ENCODE measurements around the gene TMEM187. TPM values are rescaled to one million over a fixed set of nuclear protein-coding genes. Genes with fewer than 3 reads are reported as not detected.
A peak's percentile ranks its signal among the peaks of the same experiment; 100 is the strongest.

The TMEM187 gene
- total and polyA plus RNA-seq, 9 donors, result 2.6 to 11.6 (median 9.4) TPM

DNA sequence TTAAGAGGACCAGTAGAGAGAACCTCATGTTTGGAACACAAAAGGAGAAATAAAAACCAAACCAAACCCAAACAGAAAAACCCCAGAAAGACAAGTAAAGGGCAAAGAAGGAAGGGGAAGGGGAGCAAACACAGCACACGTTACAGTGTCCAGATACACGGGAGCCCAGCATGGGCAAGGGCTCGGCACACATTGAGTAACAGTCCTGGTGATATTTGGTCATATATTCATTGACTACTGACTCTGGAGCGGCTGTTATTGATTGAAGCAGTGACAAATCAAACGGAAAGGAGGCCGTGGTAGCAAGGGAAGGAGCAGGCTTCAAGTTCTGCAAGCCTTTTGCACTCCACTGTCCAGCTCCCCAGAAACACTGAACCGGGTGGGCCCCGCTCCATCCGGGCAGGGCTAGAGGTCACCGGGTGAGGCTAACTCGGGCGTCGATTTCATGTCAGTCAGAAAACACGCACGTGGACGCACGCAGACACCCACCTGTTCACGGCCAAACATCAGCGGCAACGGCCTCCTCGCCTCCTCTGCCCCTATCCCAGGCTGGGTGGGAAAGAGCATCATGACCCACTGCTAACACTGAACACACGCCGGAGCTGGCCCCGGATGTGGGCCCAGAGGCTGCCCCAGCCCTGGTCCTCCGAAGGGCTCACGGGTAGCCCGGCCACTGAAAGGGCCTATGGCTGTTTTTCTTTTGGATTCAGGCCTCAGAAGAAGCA lies 50.9 kb downstream of the TMEM187 start:
- no peak for DNase-seq
- TF ChIP-seq POLR2A (IDR thresholded peaks at IDR 0.05), result no peak
- TF ChIP-seq, protein P1, sequence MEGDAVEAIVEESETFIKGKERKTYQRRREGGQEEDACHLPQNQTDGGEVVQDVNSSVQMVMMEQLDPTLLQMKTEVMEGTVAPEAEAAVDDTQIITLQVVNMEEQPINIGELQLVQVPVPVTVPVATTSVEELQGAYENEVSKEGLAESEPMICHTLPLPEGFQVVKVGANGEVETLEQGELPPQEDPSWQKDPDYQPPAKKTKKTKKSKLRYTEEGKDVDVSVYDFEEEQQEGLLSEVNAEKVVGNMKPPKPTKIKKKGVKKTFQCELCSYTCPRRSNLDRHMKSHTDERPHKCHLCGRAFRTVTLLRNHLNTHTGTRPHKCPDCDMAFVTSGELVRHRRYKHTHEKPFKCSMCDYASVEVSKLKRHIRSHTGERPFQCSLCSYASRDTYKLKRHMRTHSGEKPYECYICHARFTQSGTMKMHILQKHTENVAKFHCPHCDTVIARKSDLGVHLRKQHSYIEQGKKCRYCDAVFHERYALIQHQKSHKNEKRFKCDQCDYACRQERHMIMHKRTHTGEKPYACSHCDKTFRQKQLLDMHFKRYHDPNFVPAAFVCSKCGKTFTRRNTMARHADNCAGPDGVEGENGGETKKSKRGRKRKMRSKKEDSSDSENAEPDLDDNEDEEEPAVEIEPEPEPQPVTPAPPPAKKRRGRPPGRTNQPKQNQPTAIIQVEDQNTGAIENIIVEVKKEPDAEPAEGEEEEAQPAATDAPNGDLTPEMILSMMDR (IDR thresholded peaks at IDR 0.05), result no peak
- no peak for TF ChIP-seq EP300 (IDR thresholded peaks at IDR 0.05)
- Histone ChIP-seq H3K36me3 (no peaks in the 10 kb centered on the region), H3K4me1 (ENCODE audit: insufficient read depth) (peaks cover 2% of the 10 kb centered on the region), H3K27me3 (no peaks in the 10 kb centered on the region), H3K27ac (peak overlapping the region in 1 of 2 donors; percentile 27), H3K4me3 (no peak overlapping the region), H3K9me3 (no peaks in the 10 kb centered on the region)
- WGBS, 3 donors, result 57 to 72% (median 67%) methylated on average over 27 of the region's 27 CpGs
- intact Hi-C loops (cut with DNase I), result no loop called here

DNA sequence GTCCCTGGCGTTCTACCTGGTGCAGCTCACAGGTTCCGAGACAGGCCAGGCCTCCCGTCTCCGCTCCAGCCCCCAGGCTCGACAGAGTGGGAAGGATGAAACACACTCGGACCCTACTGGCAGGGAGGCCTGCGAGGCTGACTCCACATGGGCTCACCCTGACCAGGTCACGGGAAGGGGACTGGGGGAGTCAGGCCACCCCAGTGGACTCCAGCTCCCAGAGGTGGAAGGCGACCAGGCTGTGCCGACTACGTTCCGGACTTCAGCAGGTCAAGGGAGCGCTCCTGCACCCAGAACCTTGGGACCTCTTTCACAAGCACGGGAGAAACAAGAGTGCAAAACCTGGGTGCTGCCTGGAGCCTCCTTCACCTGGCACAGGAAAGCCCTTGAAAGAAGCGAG lies 51.7 kb downstream of the TMEM187 start:
- no peak for TF ChIP-seq POLR2A (IDR thresholded peaks at IDR 0.05)
- Histone ChIP-seq H3K9me3 (no peaks in the 10 kb centered on the region), H3K27me3 (no peaks in the 10 kb centered on the region), H3K27ac (no peak overlapping the region), H3K4me3 (no peak overlapping the region), H3K4me1 (ENCODE audit: insufficient read depth) (peaks cover 7% of the 10 kb centered on the region), H3K36me3 (no peaks in the 10 kb centered on the region)
- 77 to 80% (median 77%) methylated on average over 14 to 15 of the region's 15 CpGs for WGBS, 3 donors
- no peak for DNase-seq
- intact Hi-C loops (cut with DNase I), result no loop called here

- WGBS, 3 donors, result 71 to 83% (median 76%) methylated on average over 8 of the region's 8 CpGs
- Histone ChIP-seq H3K9me3 (no peaks in the 10 kb centered on the region), H3K27ac (no peak overlapping the region), H3K27me3 (no peaks in the 10 kb centered on the region), H3K4me1 (ENCODE audit: insufficient read depth) (peaks cover 11% of the 10 kb centered on the region), H3K4me3 (no peak overlapping the region), H3K36me3 (no peaks in the 10 kb centered on the region)
- no peak for DNase-seq
- intact Hi-C loops (cut with DNase I), result no loop called here
- TF ChIP-seq, protein P1 (IDR thresholded peaks at IDR 0.05), result no peak
Observed at GRCh38 chrX:154025230-154025629, 52.7 kb downstream of the TMEM187 start.

GRCh38 chrX:154026136-154027021 lies 53.8 kb downstream of the TMEM187 start:
- Histone ChIP-seq H3K9me3 (no peaks in the 10 kb centered on the region), H3K27ac (no peak overlapping the region), H3K27me3 (no peaks in the 10 kb centered on the region), H3K4me1 (ENCODE audit: insufficient read depth) (peaks cover 11% of the 10 kb centered on the region), H3K36me3 (no peaks in the 10 kb centered on the region), H3K4me3 (no peak overlapping the region)
- intact Hi-C loops (cut with DNase I), result no loop called here
- DNase-seq, result no peak
- WGBS, 3 donors, result 86 to 87% (median 87%) methylated on average over 21 of the region's 21 CpGs
- TF ChIP-seq POLR2A (IDR thresholded peaks at IDR 0.05), result no peak
- no peak for TF ChIP-seq EP300 (IDR thresholded peaks at IDR 0.05)

- Histone ChIP-seq H3K27me3 (no peaks in the 10 kb centered on the region), H3K36me3 (no peaks in the 10 kb centered on the region), H3K4me3 (no peak overlapping the region), H3K4me1 (ENCODE audit: insufficient read depth) (peaks cover 11% of the 10 kb centered on the region), H3K27ac (no peak overlapping the region), H3K9me3 (no peaks in the 10 kb centered on the region)
- no peak for DNase-seq
- 75 to 86% (median 81%) methylated on average over 6 of the region's 6 CpGs for WGBS, 3 donors
- TF ChIP-seq EP300 (IDR thresholded peaks at IDR 0.05) (no peak), POLR2A (IDR thresholded peaks at IDR 0.05) (no peak)
- TF ChIP-seq, protein P1 (IDR thresholded peaks at IDR 0.05), result no peak
- intact Hi-C loops (cut with DNase I), result no loop called here
Observed at GRCh38 chrX:154027022-154027402, 54.5 kb downstream of the TMEM187 start.

All from ovary (tissue), 9 donors.